ENCODE measurements around the gene MAN2B2.
A peak's percentile ranks its signal among the peaks of the same experiment; 100 is the strongest.

MAN2B2 gene

GRCh38 chr4:6546681-6547447, 28.1 kb upstream of the MAN2B2 start:
- peak; percentile 39 to 44 for DNase-seq

- DNase-seq, result peak in 1 of 2 experiments; percentile 13
Measured at GRCh38 chr4:6548201-6548881, 26.6 kb upstream of the MAN2B2 start.

- DNase-seq, result no peak
Measured at GRCh38 chr4:6548882-6549230, 26.1 kb upstream of the MAN2B2 start.

GRCh38 chr4:6549445-6549844, 25.5 kb upstream of the MAN2B2 start:
- no peak for DNase-seq

- DNase-seq, result no peak
Measured at GRCh38 chr4:6549890-6550620, 24.9 kb upstream of the MAN2B2 start.

- DNase-seq, result no peak
Measured at GRCh38 chr4:6550821-6551220, 24.2 kb upstream of the MAN2B2 start.

GRCh38 chr4:6551660-6552059, 23.3 kb upstream of the MAN2B2 start:
- DNase-seq, result no peak

GRCh38 chr4:6555519-6555918, 19.5 kb upstream of the MAN2B2 start:
- no peak for DNase-seq

- DNase-seq, result no peak
Measured at GRCh38 chr4:6556263-6556662, 18.7 kb upstream of the MAN2B2 start.

GRCh38 chr4:6557185-6557584, 17.8 kb upstream of the MAN2B2 start:
- DNase-seq, result no peak

GRCh38 chr4:6557856-6558255, 17.1 kb upstream of the MAN2B2 start:
- DNase-seq, result no peak

- no peak for DNase-seq
Measured at GRCh38 chr4:6560416-6561172, 14.4 kb upstream of the MAN2B2 start.

- no peak for DNase-seq
Measured at GRCh38 chr4:6561173-6561516, 13.8 kb upstream of the MAN2B2 start.

GRCh38 chr4:6561706-6562371, 13.2 kb upstream of the MAN2B2 start:
- DNase-seq, result no peak

- DNase-seq, result no peak
Measured at GRCh38 chr4:6562931-6563901, 11.8 kb upstream of the MAN2B2 start.

GRCh38 chr4:6563935-6564645, 10.9 kb upstream of the MAN2B2 start:
- DNase-seq, result no peak

GRCh38 chr4:6565691-6566390, 9.1 kb upstream of the MAN2B2 start:
- no peak for DNase-seq

GRCh38 chr4:6566391-6567190, 8.4 kb upstream of the MAN2B2 start:
- DNase-seq, result no peak

GRCh38 chr4:6567218-6567617, 7.8 kb upstream of the MAN2B2 start:
- DNase-seq, result no peak
